H1 (cell line): Measurements from ENCODE around the gene STK32A. TPM values are rescaled to one million over a fixed set of nuclear protein-coding genes. Genes with fewer than 3 reads are reported as not detected.

ENCODE experiments used
- CTCF ChIA-PET: fragments of 300-600 bp; sonication (Branson Sonifier 250); formaldehyde crosslinking; loops from one replicate; lab custom pipeline; 2021; ENCODE audit not compliant: partially characterized antibody; lab: Charles Lee
- POLR2A ChIA-PET: fragments of 300-600 bp; sonication (Branson Sonifier 250); formaldehyde crosslinking; loops from one replicate; lab custom pipeline; 2021; ENCODE audit warnings: inconsistent platforms; ENCODE audit not compliant: partially characterized antibody; lab: Charles Lee
- DNase-seq, 2 experiments: peaks; one replicate each; pipeline versions ENCODE4 v3.0.0 to v3.0.0-alpha.2; 2010 to 2022; ENCODE audit warnings: low spot score in 2 of 2, low read depth in 1 of 2, mixed read lengths in 1 of 2
- FAIRE-seq: peaks from 2 replicates; lab custom pipeline; 2011; peaks lifted over from hg19 to GRCh38; lab: Jason Lieb, UNC
- H2AFZ ChIP-seq: 2 replicates; pipeline ENCODE4 v1.8.1; 2012; ENCODE audit warnings: low read length, inconsistent platforms
- H2AK5ac ChIP-seq: 2 replicates; pipeline ENCODE4 v1.6.1; 2013; ENCODE audit warnings: low read depth, low read length
- H2BK120ac ChIP-seq: replicated peaks from 2 replicates; pipeline ENCODE3; 2013; ENCODE audit warnings: low read depth, low read length, inconsistent platforms
- H2BK12ac ChIP-seq: 2 replicates; pipeline ENCODE4 v1.6.1; 2013; ENCODE audit warnings: low read depth, low read length
- H2BK15ac ChIP-seq: 2 replicates; pipeline ENCODE4 v1.6.1; 2013; ENCODE audit warnings: low read length
- H2BK20ac ChIP-seq: 2 replicates; pipeline ENCODE4 v1.6.1; 2013; ENCODE audit warnings: low read length
- H2BK5ac ChIP-seq: 2 replicates; pipeline ENCODE4 v1.6.1; 2013; ENCODE audit warnings: low read depth, low read length
- H3K14ac ChIP-seq: 2 replicates; pipeline ENCODE4 v1.6.1; 2013; ENCODE audit warnings: inconsistent platforms; ENCODE audit not compliant: insufficient read length
- H3K18ac ChIP-seq: 2 replicates; pipeline ENCODE4 v1.6.1; 2013; ENCODE audit warnings: low read length; ENCODE audit errors: extremely low read depth
- H3K23ac ChIP-seq: 2 replicates; pipeline ENCODE4 v1.6.1; 2013; ENCODE audit warnings: inconsistent platforms; ENCODE audit not compliant: insufficient read length
- H3K23me2 ChIP-seq: 2 replicates; pipeline ENCODE4 v1.6.1; 2013; ENCODE audit warnings: low read depth, low read length
- H3K27ac ChIP-seq: 2 replicates; pipeline ENCODE4 v1.6.1; 2011; ENCODE audit warnings: low read depth, low read length, inconsistent platforms
- H3K27me3 ChIP-seq, 4 experiments: replicated peaks in 1 of 4; 1 replicate in 1 of 4; 2 replicates in 3 of 4; pipeline versions ENCODE4 v1.6.1 to v1.8.1; 2011 to 2013; ENCODE audit warnings: low read length in 3 of 4, mild to moderate bottlenecking in 3 of 4, inconsistent platforms in 2 of 4, mixed read lengths in 2 of 4, moderate library complexity in 1 of 4; ENCODE audit not compliant: control insufficient read depth in 3 of 4, insufficient read depth in 3 of 4; ENCODE audit errors: extremely low read depth in 1 of 4
- H3K36me3 ChIP-seq, 4 experiments: 2 replicates each; pipeline versions ENCODE4 v1.6.1 to v1.8.1; 2011 to 2013; ENCODE audit warnings: mild to moderate bottlenecking in 4 of 4, low read length in 3 of 4, moderate library complexity in 2 of 4, control low read depth in 1 of 4, inconsistent platforms in 1 of 4; ENCODE audit not compliant: insufficient read depth in 4 of 4, control insufficient read depth in 2 of 4
- H3K4ac ChIP-seq: replicated peaks from 2 replicates; pipeline ENCODE3; 2013; ENCODE audit warnings: low read length, low read depth, mixed read lengths, inconsistent platforms; ENCODE audit not compliant: insufficient read length
- H3K4me1 ChIP-seq, 4 experiments: replicated peaks in 1 of 4; 1 replicate in 1 of 4; 2 replicates in 3 of 4; pipeline versions ENCODE4 v1.6.1 to v1.8.1; 2011 to 2013; ENCODE audit warnings: low read length in 3 of 4, inconsistent platforms in 2 of 4, mixed read lengths in 1 of 4; ENCODE audit not compliant: insufficient read depth in 4 of 4, control insufficient read depth in 3 of 4
- H3K4me2 ChIP-seq, 2 experiments: 2 replicates each; pipeline versions ENCODE4 v1.6.1 to v1.8.1; 2011 to 2013; ENCODE audit warnings: low read depth in 2 of 2, low read length in 2 of 2, control low read depth in 1 of 2, inconsistent platforms in 1 of 2, mild to moderate bottlenecking in 1 of 2; ENCODE audit not compliant: insufficient read depth in 1 of 2
- H3K4me3 ChIP-seq, 4 experiments: fragments of 200-600, 300-600 bp in 1 of 4; sonication (generic), shearing (Covaris generic), sonication (Bioruptor Twin) in 1 of 4; 2 replicates each; pipeline versions ENCODE4 v1.5.1 to v1.8.1; 2011 to 2016; ENCODE audit warnings: low read length in 4 of 4, low read depth in 3 of 4, control low read depth in 2 of 4, inconsistent platforms in 2 of 4, mild to moderate bottlenecking in 2 of 4, mixed read lengths in 1 of 4, moderate library complexity in 1 of 4; ENCODE audit not compliant: insufficient read depth in 2 of 4; ENCODE audit errors: extremely low read depth in 1 of 4
- H3K56ac ChIP-seq: replicated peaks from 2 replicates; pipeline ENCODE3; 2013; ENCODE audit warnings: low read depth, mild to moderate bottlenecking, mixed read lengths, low read length, inconsistent platforms; ENCODE audit not compliant: insufficient read length
- H3K79me1 ChIP-seq: 2 replicates; pipeline ENCODE4 v1.6.1; 2013; ENCODE audit warnings: low read depth, low read length, control low read depth
- H3K79me2 ChIP-seq, 2 experiments: 2 replicates each; pipeline versions ENCODE4 v1.6.1 to v1.8.1; 2012 to 2013; ENCODE audit warnings: low read length in 2 of 2, mild to moderate bottlenecking in 2 of 2, inconsistent platforms in 1 of 2; ENCODE audit not compliant: insufficient read depth in 2 of 2, control insufficient read depth in 1 of 2
- H3K9ac ChIP-seq, 4 experiments: replicated peaks in 1 of 4; 1 replicate in 1 of 4; 2 replicates in 3 of 4; pipeline versions ENCODE4 v1.6.1 to v1.8.1; 2011 to 2013; ENCODE audit warnings: low read depth in 3 of 4, low read length in 3 of 4, control low read depth in 2 of 4, mild to moderate bottlenecking in 2 of 4, moderate library complexity in 2 of 4, inconsistent platforms in 1 of 4; ENCODE audit errors: extremely low read depth in 1 of 4
- H3K9me3 ChIP-seq, 2 experiments: 2 replicates each; pipeline versions ENCODE4 v1.6.1 to v1.8.1; 2012 to 2013; ENCODE audit warnings: mild to moderate bottlenecking in 2 of 2, moderate library complexity in 2 of 2, control low read depth in 1 of 2, inconsistent platforms in 1 of 2, low read depth in 1 of 2, low read length in 1 of 2, mixed read lengths in 1 of 2; ENCODE audit not compliant: insufficient read depth in 2 of 2
- H4K20me1 ChIP-seq, 2 experiments: replicated peaks in 1 of 2; 2 replicates each; pipeline versions ENCODE3 to v1.8.1; 2011 to 2013; ENCODE audit warnings: inconsistent platforms in 2 of 2, low read length in 2 of 2, mild to moderate bottlenecking in 1 of 2; ENCODE audit not compliant: insufficient read depth in 2 of 2, control insufficient read depth in 1 of 2
- H4K5ac ChIP-seq: 2 replicates; pipeline ENCODE4 v1.6.1; 2013; ENCODE audit warnings: low read length, low read depth, mixed read lengths, inconsistent platforms; ENCODE audit not compliant: insufficient read length
- H4K8ac ChIP-seq: 2 replicates; pipeline ENCODE4 v1.8.0; 2013; ENCODE audit warnings: mild to moderate bottlenecking, moderate library complexity, low read length, inconsistent platforms; ENCODE audit not compliant: insufficient read depth; ENCODE audit errors: extremely low read depth
- H4K91ac ChIP-seq: replicated peaks from 2 replicates; pipeline ENCODE3; 2013; ENCODE audit warnings: low read length, mixed read lengths, inconsistent platforms; ENCODE audit not compliant: insufficient read length
- CHD1 ChIP-seq: IDR thresholded peaks from 2 replicates; pipeline ENCODE4 v1.6.1; 2012; ENCODE audit warnings: low read depth, low read length, improper control_type of control experiment
- CREB1 ChIP-seq: IDR thresholded peaks from 2 replicates; pipeline ENCODE4 v1.6.1; 2012; ENCODE audit warnings: inconsistent platforms
- POLR2A ChIP-seq, 2 experiments: IDR thresholded peaks; 1 replicate in 1 of 2; 2 replicates in 1 of 2; pipeline ENCODE4 v1.6.1; 2011; ENCODE audit warnings: low read depth in 2 of 2, low read length in 2 of 2, mild to moderate bottlenecking in 2 of 2; ENCODE audit errors: control extremely low read depth in 1 of 2
- SIX5 ChIP-seq: IDR thresholded peaks from 2 replicates; pipeline ENCODE4 v1.6.1; 2011; ENCODE audit warnings: mild to moderate bottlenecking, low read depth, low read length
- TAF1 ChIP-seq: IDR thresholded peaks from 2 replicates; pipeline ENCODE4 v1.6.1; 2011; ENCODE audit warnings: mild to moderate bottlenecking, low read depth, low read length
- WGBS, 2 experiments: shearing (Covaris generic) in 1 of 2; methylation state at CpG; one replicate each; pipeline versions ENCODE4 v1.1.6 to v1.1.7; 2013 to 2015; ENCODE audit warnings: low lambda C conversion rate in 2 of 2, mixed read lengths in 2 of 2, inconsistent platforms in 1 of 2, low coverage in 1 of 2, missing lambda C conversion rate in 1 of 2; ENCODE audit not compliant: insufficient replicate concordance in 2 of 2, insufficient coverage in 1 of 2, insufficient read length in 1 of 2; ENCODE audit errors: extremely low coverage in 1 of 2, missing lambda C conversion rate in 1 of 2; 5-methylcytosine and 5-hydroxymethylcytosine counted together
- polyA plus RNA-seq, 7 experiments: library from polyadenylated mRNA; depleted of rRNA in 3 of 7; stranded (reverse) in 5 of 7; unstranded in 2 of 7; fragments of >200 nt in 5 of 7; fragments of 200-250 nt in 2 of 7; gene quantifications; 1 replicate in 5 of 7; 2 replicates in 1 of 7; 4 replicates in 1 of 7; pipeline versions ENCODE4 v1.2.1 to v1.2.3, GENCODE V29; 2011 to 2013; ENCODE audit warnings: missing spikeins in 2 of 7, mixed read lengths in 2 of 7
- total RNA-seq: library from RNA; stranded (reverse); fragmentation: NEBNext Ultra II Directional; extraction: Animal tissue kit (Norgen Biotek cat#: 25700); gene quantifications from 2 replicates; pipeline ENCODE4 v1.2.1, GENCODE V29; 2021
- TF ChIP-seq, protein P1 (sequence below): IDR thresholded peaks from 2 replicates; pipeline ENCODE4 v1.6.1; 2012; ENCODE audit warnings: low read length, inconsistent platforms

Gene STK32A
- total and polyA plus RNA-seq, 2 of the 8 experiments (the other 6 are each of a cell fraction or from before 2014, with no cell fraction given), result 1.3 to 2.5 TPM

DNA sequence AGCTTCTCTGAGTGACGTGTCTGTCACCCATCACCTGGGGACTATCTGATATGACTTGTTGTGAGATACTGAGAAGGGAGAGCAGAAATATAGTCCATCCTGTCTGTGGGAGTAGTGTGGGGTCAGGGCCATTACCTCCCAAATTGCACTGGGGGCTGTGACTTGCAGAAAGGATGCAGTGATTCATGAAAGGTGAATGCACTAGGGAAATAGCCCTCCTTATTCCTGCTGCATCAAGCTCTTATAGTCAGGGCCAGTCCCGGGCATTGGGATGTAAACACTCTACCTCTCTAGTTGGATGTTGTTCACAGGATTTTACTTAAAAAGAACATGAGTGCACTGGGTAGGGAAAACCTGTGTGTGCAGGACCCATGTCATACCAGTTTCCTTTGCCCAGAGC lies 124.8 kb downstream of the STK32A start:
- H2AFZ ChIP-seq, result no peak overlapping the region
- H4K5ac ChIP-seq, result no peak overlapping the region
- H2BK15ac ChIP-seq, result no peak overlapping the region
- H4K20me1 ChIP-seq, result no peaks in the 10 kb centered on the region
- no peaks in the 10 kb centered on the region for H3K23me2 ChIP-seq
- no peak overlapping the region for H2BK120ac ChIP-seq
- H3K36me3 ChIP-seq, result no peaks in the 10 kb centered on the region
- no peak overlapping the region for H3K9ac ChIP-seq
- no peak for TF ChIP-seq CREB1
- TF ChIP-seq SIX5, result no peak
- TF ChIP-seq, protein P1, sequence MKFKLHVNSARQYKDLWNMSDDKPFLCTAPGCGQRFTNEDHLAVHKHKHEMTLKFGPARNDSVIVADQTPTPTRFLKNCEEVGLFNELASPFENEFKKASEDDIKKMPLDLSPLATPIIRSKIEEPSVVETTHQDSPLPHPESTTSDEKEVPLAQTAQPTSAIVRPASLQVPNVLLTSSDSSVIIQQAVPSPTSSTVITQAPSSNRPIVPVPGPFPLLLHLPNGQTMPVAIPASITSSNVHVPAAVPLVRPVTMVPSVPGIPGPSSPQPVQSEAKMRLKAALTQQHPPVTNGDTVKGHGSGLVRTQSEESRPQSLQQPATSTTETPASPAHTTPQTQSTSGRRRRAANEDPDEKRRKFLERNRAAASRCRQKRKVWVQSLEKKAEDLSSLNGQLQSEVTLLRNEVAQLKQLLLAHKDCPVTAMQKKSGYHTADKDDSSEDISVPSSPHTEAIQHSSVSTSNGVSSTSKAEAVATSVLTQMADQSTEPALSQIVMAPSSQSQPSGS, result no peak
- TF ChIP-seq TAF1, result no peak
- TF ChIP-seq POLR2A (IDR thresholded peaks at IDR 0.05; ENCODE audit: control extremely low read depth in 1 of 2, low read depth in 2 of 2, low read length in 2 of 2), result no peak
- no peak for TF ChIP-seq CHD1
- TF ChIP-seq, all 59 proteins: peak for 0
- Histone ChIP-seq H3K79me2 (no peaks in the 10 kb centered on the region), H3K18ac (no peak overlapping the region), H3K27ac (no peak overlapping the region), H3K56ac (no peak overlapping the region), H3K27me3 (no peaks in the 10 kb centered on the region), H2BK5ac (no peak overlapping the region), H3K4me2 (no peak overlapping the region), H3K79me1 (no peaks in the 10 kb centered on the region), H3K23ac (no peak overlapping the region), H3K4me3 (no peak overlapping the region), H2BK12ac (no peak overlapping the region), H4K91ac (no peak overlapping the region), H4K8ac (no peak overlapping the region), H2AK5ac (no peak overlapping the region), H3K14ac (no peak overlapping the region), H3K4ac (no peak overlapping the region), H3K9me3 (no peaks in the 10 kb centered on the region), H3K4me1 (no peaks in the 10 kb centered on the region), H2BK20ac (no peak overlapping the region)
- CTCF ChIA-PET, result interaction anchor here (0.6 to 1.9 kb wide), 5 partner anchors 10 to 174 kb away, joined by 3 to 8 read pairs (median 3); partner anchors contain the start of gene STK32A
- FAIRE-seq (no peak), DNase-seq (no peak)
- 80% methylated on average over 2 of the region's 2 CpGs; no CpG with 5 or more reads in 1 of the 2 experiments for WGBS, 2 experiments
- POLR2A ChIA-PET, result no interaction called here
